Loucy (cell line): Measurements from ENCODE around the gene NACA.
"Not testable (repeated sequence)": the region's sequence is repeated elsewhere in the genome, so short reads cannot be mapped to it uniquely, and the experiment has no call there.

Experiments
- H2AFZ ChIP-seq: fragments of 200-600 bp; sonication (generic); 2 replicates; pipeline ENCODE4 v1.6.0; 2016; ENCODE audit warnings: antibody characterized with exemption, mild to moderate bottlenecking, low read length, moderate library complexity
- H3F3A ChIP-seq: fragments of 200-600 bp; 2 replicates; pipeline ENCODE4 v1.6.0; 2016; ENCODE audit warnings: antibody characterized with exemption, low read depth, mild to moderate bottlenecking
- H3K27me3 ChIP-seq: fragments of 200-600 bp; sonication (generic); 2 replicates; pipeline ENCODE4 v1.6.1; 2014; ENCODE audit warnings: low read length, mild to moderate bottlenecking; ENCODE audit not compliant: insufficient read depth, poor library complexity, severe bottlenecking
- H3K36me3 ChIP-seq: fragments of 200-600 bp; sonication (generic); 2 replicates; pipeline ENCODE4 v1.6.1; 2016; ENCODE audit warnings: low read length; ENCODE audit not compliant: insufficient read depth
- H3K4me1 ChIP-seq: fragments of 200-600 bp; sonication (generic); 2 replicates; pipeline ENCODE4 v1.5.1; 2014; ENCODE audit warnings: low read length, mild to moderate bottlenecking; ENCODE audit not compliant: insufficient read depth, poor library complexity, severe bottlenecking
- H3K4me2 ChIP-seq: fragments of 200-600 bp; sonication (generic); 2 replicates; pipeline ENCODE4 v1.6.0; 2014; ENCODE audit warnings: antibody characterized with exemption, low read length, low read depth, mild to moderate bottlenecking; ENCODE audit not compliant: poor library complexity, severe bottlenecking
- H3K4me3 ChIP-seq: fragments of 200-600 bp; sonication (generic); 2 replicates; pipeline ENCODE4 v1.5.1; 2014; ENCODE audit warnings: low read length, mild to moderate bottlenecking, mixed read lengths; ENCODE audit not compliant: poor library complexity, severe bottlenecking
- H3K79me2 ChIP-seq: fragments of 200-600 bp; sonication (generic); 2 replicates; pipeline ENCODE4 v1.6.1; 2014; ENCODE audit warnings: low read length; ENCODE audit not compliant: insufficient read depth
- H3K9ac ChIP-seq: fragments of 200-600 bp; sonication (generic); 2 replicates; pipeline ENCODE4 v1.6.0; 2014; ENCODE audit warnings: mild to moderate bottlenecking, low read depth, low read length, moderate library complexity; ENCODE audit not compliant: poor library complexity, severe bottlenecking
- H3K9me2 ChIP-seq: fragments of 200-600 bp; sonication (generic); replicated peaks from 2 replicates; pipeline ENCODE4 v1.6.1; 2016; ENCODE audit warnings: low read depth, low read length, mixed read lengths
- H3K9me3 ChIP-seq: fragments of 200-600 bp; sonication (generic); 2 replicates; pipeline ENCODE4 v1.6.1; 2014; ENCODE audit warnings: mild to moderate bottlenecking, antibody characterized with exemption, low read length, low read depth; ENCODE audit not compliant: insufficient read depth
- H4K20me1 ChIP-seq: fragments of 200-600 bp; sonication (generic); 2 replicates; pipeline ENCODE4 v1.6.0; 2014; ENCODE audit warnings: antibody characterized with exemption, low read length, mild to moderate bottlenecking; ENCODE audit not compliant: insufficient read depth, poor library complexity, severe bottlenecking
- CTCF ChIP-seq: fragments of 200-600 bp; sonication (generic); conservative IDR thresholded peaks from 2 replicates; pipeline ENCODE4 v1.5.1; 2014; ENCODE audit warnings: mild to moderate bottlenecking, antibody characterized with exemption, low read length
- EZH2phosphoT487 ChIP-seq: fragments of 200-600 bp; IDR thresholded peaks from 2 replicates; pipeline ENCODE4 v1.6.1; 2018; ENCODE audit warnings: antibody characterized with exemption, mild to moderate bottlenecking, moderate library complexity, borderline replicate concordance

Gene NACA

GRCh38 chr12:56751712-56752598 is 26.9 kb upstream of the NACA start, which contains the start of gene PRIM1:
PRIM1 (minus strand) TSS chr12:56752323; CDS start chr12:56752298, 25 bp downstream.
- TF ChIP-seq EZH2phosphoT487 (no peak), CTCF (no peak)
- no peaks in the 10 kb centered on the region for H3K9me3 ChIP-seq
- peak within 1 kb of the TSS; percentile 94 for H3K4me2 ChIP-seq

GRCh38 chr12:56750596-56750995 is 25.5 kb upstream of the NACA start:
- Histone ChIP-seq H3K4me1 (peaks cover 21% of the 10 kb centered on the region), H3K9ac (peak overlapping the region; percentile 96), H3K4me3 (peak overlapping the region; percentile 93), H3K36me3 (peaks cover 10% of the 10 kb centered on the region; the same call in 1 of the 2 replicates), H4K20me1 (peaks cover 11% of the 10 kb centered on the region), H3K4me2 (peak overlapping the region; percentile 94), H3K79me2 (peaks cover 43% of the 10 kb centered on the region)
- not testable (repeated sequence) for H3F3A ChIP-seq, H2AFZ ChIP-seq, H3K9me3 ChIP-seq, H3K9me2 ChIP-seq, H3K27me3 ChIP-seq

More at GRCh38 chr12:56751712-56752598, 26.9 kb upstream of the NACA start, which contains the start of gene PRIM1:
- Histone ChIP-seq H2AFZ (peak within 1 kb of the TSS; percentile 75), H4K20me1 (peaks cover 11% of the 10 kb centered on the region), H3K9ac (peak within 1 kb of the TSS; percentile 96), H3F3A (no peaks in the 10 kb centered on the region), H3K4me3 (peak within 1 kb of the TSS; percentile 93), H3K79me2 (peaks cover 35% of the 10 kb centered on the region), H3K4me1 (peaks cover 21% of the 10 kb centered on the region), H3K9me2 (no peaks in the 10 kb centered on the region), H3K27me3 (peaks cover 4% of the 10 kb centered on the region), H3K36me3 (peaks cover 3% of the 10 kb centered on the region; the same call in 1 of the 2 replicates)

DNA sequence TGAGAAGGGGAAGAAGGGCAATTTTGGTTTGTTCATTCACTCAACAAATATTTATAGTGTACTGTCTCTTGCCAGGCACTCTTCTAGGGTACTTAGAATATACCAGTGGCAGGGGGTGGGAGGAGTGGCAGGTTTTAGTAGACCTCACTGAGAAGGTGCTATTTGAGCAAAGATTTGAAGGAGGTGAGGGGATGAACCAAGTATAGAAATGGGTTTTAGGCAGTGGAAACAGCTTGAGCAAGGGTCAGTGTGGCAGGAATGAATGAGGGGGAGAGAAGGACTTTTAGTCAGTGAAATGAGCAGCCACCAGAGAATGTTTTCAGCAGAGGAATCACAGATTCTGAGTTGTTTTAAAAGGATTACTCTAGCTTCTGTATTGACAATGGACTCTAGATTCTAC is 24.8 kb upstream of the NACA start:
- H4K20me1 ChIP-seq: peaks cover 11% of the 10 kb centered on the region
- H3K79me2 ChIP-seq: peaks cover 43% of the 10 kb centered on the region
- peak overlapping the region; percentile 96 for H3K9ac ChIP-seq
- TF ChIP-seq EZH2phosphoT487 (no peak), CTCF (no peak)
- no peaks in the 10 kb centered on the region for H3K9me3 ChIP-seq
- H3K4me1 ChIP-seq: peaks cover 21% of the 10 kb centered on the region
- no peak overlapping the region for H2AFZ ChIP-seq
- no peaks in the 10 kb centered on the region for H3K9me2 ChIP-seq
- peak overlapping the region; percentile 94 for H3K4me2 ChIP-seq
- peak overlapping the region; percentile 93 for H3K4me3 ChIP-seq
- H3K36me3 ChIP-seq: peaks cover 13% of the 10 kb centered on the region
- peaks cover 4% of the 10 kb centered on the region for H3K27me3 ChIP-seq
- no peaks in the 10 kb centered on the region for H3F3A ChIP-seq
